GM21526 (cell line): Measurements from ENCODE around the gene PGC.

Source experiments
- ATAC-seq: cut with Tn5 transposase; IDR thresholded peaks from one replicate; pipeline ENCODE4 v1.9.1; 2021; ENCODE audit warnings: moderate library complexity; ENCODE audit not compliant: unreplicated experiment, low FRiP score

Gene PGC

DNA sequence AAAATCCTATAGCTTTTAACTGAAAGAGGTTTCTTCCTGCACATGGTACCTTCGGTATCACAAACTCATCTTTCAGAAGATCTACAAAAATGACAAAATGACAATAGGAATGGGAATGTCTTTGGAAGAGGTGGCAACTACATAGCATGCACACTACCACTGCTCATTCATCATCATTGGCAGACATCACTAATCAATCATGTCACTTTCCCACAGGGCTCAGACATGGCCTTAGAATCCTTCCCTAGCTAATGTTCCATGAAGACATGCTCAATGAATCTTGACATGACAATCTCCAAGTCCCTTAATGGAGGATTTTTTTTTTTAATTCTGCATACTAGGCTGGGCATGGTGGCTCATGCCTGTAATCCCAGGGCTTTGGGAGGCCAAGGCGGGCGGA, 3.2 kb upstream of the PGC start:
- ATAC-seq: no peak

DNA sequence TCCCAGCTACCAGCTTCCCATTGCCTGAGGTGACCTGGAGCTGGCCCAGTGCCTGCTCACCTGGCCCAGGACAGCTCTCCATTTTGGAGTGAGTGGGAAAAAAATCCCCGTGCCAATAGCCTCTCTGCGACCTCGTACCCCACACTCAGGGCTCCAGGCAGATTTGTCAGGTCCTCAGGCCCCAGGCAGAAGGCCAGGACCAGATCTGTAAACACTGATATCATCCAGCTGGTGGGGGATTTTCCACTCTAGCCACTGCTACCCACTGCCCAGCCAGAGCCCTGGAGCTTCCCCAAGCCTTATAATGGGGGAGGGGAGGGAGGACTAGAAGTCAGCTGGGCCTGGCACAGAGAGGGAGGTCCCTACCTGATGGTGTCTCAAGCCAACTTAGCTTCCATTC, 1.3 kb upstream of the PGC start:
- ATAC-seq: no peak

DNA sequence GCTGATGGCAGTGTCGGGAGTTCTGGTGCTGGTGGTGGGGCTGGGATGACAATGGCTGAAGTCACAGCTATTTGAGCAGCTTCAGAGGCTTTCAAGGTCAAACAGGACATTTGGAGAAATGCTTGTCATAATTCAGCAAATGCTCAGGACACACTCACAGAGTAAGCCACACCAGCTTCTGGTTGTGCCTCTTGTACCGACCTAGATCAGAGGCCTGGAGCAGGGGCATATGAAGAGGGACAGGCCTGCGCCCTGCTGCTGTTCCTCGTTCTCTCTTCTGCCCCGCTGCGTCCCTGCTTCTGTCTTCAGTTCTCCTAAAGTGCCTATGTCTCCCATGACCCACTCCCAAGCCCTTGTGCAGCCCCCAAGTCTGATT, 893 bp upstream of the PGC start:
- no peak for ATAC-seq

DNA sequence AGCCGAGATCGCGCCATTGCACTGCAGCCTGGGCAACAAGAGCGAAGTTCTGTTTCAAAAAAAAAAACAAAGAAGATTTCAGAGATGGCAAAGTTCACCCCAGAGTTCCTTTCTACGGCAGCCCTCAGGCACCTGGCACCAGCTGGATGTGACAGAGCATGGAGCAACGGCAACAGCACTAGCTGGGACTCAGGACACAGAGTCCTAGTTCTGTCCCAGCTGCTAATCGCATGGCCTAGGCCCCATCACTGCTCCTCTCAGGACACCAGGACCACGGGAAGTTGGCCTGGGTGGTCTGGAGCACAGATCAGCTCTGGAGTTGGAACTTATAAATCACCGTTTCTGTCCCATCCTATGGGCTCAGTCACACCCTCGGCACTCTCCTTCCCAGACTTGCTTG, 1.1 kb downstream of the PGC start:
- no peak for ATAC-seq

DNA sequence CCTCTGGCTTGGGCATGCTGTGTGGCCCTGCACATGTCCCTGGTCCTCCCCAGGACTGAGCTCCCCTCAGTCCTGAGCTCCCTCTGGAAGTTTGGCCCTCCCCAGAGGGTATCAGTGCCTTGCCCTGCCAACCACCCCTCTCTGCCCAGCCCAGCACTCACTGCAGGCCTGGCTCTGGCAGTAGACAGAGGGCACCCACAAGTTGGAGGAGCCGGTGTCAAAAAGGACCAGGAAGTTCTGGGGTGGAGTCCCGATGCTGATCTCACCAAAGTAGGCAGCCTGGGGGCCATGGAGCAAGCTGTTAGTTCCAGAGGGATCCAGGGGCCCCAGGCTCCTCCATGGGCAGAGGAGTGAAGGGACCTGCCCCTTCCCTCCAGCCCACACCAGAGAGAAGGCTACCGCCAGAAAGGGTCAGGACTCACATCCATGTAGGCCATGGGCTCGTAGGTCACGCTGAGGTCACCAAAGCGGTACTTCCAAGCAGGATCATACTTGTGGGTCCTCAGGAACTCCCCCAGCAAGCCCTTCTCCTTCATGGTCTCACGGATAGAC, 2.9 kb downstream of the PGC start:
- ATAC-seq: no peak

DNA sequence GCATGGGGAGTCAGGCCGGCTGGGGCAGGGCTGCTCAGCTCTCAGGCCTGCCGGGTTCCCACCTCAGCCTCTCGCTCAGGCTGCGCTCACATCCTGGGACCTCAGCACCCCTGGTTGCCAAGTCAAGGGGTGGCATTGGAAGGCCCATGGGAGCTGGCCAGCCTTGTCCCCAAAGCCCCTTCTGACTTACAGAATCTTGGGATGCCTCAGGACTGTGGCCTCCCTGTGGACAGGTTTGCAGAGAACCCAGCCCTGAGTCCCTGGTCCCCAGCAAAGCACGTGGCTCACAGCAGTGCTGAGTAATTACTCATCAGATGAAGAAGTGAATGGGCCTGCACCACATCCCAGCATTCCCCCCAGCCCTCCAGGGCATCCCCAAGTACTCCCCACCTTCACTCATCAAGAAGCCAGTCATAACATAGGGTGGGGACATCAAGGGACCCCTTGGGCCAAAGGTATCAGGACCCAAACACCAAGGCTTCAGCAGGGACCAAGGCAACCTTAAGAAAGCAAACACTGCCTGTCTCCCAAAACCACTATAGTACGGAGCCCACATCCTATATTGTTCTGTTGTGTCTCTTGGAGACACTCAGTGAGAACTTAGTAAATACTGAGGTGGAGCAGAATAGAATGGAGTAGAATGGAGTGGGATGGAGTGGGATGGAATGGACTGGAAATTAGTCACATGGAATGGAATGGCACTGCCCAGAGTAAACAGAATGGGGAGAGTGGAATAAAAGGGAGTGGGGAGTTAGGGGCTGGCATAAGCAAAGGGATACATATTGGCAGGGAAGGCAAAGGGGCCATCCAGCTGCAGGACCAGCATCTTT, 3.6 kb downstream of the PGC start:
- ATAC-seq: no peak

DNA sequence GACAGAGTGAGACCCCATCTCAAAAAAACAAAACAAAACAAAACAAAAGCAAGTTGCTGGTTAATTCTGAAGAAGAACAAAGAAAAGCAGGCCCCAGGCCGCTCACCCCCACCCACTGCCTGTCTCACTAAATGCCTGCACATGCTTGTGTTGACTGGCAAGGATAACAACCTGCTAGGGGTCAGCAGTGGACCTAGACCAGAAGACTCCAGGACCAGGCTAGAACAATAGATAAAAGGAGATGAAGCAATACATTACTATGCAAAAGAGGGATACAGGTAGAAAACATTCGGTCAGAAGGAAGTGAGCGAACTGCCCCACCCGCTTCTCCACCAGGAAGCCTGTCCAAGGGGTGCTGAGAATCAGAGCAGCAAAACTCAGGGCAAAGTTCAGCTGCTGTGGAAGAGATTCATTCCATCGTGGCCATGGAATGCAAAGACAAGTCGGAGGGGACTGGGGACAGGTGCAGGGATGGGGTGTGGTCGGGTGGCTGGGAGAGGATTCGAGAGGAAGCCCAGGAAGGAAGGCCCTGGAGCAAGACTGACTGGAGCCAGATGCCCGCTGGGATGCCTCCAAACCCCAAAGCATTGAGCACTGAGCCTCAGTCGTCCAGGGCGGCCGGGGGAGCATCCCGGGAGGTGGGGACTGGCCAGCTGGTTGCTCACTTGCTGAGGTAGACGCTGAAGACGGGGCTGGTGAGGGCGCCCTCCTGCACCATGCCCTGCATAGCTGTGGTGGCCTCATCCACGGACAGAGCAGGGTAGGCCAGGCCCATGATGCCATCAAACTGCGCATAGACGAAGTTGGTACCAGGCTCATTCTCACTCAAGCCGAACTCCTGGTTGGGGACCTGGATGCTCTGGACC, 5.3 kb downstream of the PGC start:
- ATAC-seq: no peak

DNA sequence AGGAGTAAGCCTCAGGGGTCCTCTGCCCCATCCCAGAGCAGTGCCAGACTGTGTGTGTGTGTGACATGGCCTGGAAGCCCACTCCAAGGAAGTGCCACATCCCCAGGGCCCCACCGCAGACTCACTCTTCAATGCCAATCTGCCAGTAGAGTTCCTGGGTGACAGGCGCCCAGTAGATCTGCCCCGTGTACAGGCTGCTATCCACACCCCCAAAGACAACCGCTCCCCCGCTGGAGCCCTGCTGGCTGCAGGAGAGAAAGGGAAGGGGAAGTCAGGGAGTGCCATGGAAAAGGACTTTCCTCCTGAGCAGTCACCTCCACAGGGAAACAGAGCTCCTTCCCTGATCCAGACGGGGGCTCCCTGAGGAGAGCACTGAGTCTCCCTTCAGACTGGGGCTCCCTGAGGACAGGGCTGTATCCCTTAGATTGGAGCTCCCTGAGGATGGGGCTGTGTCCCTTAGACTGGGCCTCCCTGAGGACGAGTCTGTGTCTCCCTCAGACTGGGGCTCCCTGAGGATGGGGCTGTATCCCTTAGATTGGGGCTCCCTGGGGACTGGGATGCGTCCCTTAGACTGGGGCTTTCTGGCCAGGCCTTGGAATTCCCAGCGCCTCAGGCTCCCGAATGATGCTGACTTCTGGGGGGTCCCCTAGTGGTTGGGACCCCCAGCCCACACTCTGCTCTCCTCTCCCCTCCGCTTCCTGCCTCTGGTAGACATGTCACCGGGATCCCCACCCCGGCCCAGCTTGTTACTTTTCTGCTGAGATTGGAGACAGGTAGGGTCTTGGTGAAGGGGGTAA, 6.6 kb downstream of the PGC start:
- no peak for ATAC-seq

DNA sequence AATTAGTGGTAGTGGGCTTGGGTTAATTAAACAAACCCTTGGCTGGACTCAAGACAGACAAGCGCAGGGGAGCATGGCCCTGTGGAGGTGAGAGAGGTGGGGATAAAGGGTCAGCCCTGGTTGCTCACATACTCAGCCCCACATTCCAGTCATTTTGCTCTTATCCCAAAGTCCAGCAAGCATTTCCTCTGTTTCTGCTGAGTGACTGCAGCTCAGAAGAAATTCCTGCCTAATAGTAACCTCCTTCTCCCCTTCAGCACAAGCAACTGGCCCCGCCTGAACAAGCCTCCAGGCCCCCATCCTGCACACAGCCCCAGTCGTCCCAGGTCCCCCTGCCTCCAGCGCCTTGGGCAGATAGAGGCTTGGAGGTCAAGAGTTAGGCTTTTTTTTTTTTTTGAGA, 8.2 kb downstream of the PGC start:
- no peak for ATAC-seq

DNA sequence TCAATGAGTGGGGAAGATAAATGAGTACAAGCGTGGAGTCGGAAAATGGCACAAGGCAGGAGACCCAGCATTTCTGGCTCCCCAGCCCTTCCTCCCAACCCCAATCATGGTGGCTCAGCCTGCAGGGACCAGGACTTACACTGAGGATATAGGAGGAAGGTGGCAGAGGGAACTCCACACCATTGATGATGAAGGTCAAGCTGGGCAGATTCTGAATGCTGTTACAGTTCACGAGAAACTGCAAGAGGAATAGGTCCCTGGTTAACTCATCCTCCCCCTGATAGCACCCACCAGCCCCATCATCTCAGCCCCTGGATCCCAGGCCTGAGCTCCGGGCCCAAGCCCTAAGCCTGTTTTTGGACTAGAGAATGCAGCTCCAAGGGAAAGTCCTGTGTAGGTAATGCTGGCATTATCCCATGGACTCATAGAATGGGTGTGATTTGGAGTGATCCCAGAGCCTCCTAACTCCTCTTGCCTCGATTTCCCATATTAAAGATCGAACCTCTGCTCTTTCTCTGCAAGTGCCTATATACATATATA, 9.5 kb downstream of the PGC start:
- no peak for ATAC-seq

DNA sequence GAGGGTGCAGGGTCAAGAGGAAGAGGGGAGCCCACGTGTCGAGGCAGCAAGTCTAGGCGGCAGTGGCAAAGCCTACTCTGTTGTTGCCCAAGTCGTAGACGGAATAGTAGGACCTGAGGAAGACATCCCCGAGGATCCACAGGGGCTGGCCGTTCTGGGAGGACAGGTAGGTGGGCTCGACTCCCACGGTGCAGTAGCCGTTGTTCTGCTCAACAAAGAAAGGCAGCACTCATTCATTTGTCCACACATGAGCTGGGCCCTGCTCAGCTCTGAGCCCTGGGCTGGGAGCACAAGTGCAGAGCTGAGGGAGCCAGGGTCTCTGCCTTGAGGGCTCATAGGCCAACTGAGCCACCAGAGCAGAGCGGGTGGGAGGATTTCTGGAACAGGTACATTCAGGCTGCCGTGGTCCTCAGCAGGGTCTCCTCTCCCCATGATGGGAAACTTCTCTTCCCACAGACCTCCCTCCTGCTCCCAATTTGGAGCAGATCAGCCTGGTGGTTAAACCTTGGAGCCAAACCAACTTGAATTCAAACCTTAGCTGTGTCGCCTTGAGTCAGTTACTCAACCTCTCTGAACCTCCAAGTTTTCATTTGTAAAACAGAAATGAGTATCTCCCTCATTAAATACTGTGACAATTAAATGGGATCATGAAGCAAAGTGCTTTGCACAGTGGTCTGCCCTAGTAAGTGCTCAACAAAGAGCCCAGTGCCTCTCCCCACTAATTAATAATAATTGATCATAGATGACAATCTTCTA, 10.2 kb downstream of the PGC start:
- no peak for ATAC-seq

DNA sequence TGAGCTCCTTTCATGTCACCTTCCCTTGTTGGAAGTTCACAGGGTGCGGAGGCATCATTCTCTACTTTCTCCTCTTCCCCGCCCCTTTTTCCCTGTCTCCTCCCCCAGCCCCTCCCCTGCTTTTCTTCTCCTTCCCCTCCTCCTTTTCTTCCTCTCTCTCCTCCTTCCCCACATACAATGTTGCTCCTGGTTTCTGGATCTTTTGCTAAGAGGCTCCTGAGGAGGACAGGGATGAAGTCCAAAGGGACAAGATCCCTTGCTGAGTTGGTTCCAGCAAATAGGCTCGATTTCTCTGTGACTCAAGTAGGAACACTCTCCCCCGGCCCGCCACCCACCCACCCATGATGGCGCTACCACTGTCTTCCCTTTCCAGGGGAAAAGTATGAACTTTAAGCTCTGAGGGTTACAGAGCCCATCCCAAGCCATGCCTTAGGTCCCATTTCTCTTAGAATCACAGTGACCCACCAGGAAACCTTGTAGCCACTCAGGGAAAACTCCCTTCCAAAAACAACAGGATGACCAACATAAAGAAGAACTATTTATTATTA, 10.9 kb downstream of the PGC start:
- ATAC-seq: no peak

DNA sequence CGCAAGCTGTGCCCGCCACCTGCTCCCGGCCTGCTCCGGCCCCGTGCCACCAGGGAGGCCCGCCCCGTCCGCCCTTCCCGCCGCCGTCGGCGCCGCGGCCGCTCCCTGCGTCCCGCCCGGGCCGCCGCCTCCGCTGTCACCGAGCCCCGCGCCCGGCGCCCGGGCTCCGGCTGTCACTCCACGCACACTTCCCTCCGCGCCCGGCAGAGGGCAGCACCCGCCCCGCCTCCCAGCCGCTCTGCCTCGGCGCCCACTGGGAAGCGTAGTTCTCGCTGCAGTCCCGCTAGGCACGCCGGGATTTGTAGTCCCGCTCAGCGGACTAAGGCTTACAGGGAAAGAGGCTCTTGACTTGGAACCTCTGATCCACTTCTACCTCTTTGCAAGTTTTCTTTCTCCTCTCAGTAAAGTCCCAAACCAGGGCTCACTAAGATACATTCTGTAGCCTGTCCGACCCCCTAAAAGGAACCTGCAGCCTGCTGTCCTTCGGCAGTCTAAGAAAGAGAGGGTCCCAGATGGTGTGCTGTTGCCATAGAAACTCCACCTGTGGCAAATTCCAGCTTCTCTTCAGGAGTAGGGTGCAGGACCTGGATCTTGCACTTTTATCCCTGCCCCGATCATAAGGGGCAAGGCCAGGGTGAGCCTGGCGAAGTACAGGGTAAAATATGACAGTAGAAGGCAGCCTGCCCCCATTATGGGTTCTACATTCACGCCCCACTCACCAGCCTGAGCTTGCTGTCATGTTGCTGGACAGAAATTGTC, 11.6 kb downstream of the PGC start, which contains the start of gene TFEB:
TSS of gene TFEB (minus strand) at position 182 of the 759 bp plus-strand sequence. CDS start 44,395 bp downstream, outside the sequence.
- peak; percentile 45 for ATAC-seq

DNA sequence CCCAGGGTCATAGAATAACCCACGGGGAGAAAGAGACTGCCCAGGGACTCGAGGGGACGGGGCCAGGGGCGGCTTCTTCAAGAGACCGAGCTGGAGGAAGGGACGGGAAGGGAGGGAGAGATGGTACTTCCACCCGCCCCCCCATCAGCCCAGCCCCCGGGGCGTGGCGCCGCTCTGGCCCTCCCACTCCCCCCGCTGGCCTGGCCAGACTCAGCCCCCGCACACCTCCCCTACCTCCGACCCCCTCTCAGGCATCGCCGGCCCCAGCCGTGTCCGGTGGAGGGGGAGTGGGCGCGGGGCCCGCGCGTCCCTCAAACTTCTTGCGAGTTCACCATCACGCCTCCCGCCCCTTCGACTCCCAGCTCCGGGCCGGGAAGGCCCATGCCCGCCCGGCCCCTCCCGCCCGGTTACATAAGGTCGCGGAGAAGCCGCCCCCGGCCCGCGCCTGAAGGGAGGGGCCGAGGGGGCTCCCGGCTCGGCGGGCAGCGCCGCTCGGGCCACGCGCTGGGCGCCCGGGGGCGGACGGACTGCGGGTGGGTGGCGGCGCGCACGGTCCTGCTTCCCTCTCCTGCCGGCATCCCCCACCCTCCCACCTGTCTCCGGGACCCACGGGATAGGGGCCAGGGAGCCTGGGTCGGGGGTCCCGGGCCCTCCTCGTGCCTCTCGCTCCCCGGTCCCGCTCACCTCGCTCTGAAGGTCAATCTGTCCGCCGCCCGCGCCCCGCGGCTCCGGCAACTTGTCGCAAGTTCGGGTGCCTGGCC, 12.4 kb downstream of the PGC start:
- peak; percentile 14 for ATAC-seq

DNA sequence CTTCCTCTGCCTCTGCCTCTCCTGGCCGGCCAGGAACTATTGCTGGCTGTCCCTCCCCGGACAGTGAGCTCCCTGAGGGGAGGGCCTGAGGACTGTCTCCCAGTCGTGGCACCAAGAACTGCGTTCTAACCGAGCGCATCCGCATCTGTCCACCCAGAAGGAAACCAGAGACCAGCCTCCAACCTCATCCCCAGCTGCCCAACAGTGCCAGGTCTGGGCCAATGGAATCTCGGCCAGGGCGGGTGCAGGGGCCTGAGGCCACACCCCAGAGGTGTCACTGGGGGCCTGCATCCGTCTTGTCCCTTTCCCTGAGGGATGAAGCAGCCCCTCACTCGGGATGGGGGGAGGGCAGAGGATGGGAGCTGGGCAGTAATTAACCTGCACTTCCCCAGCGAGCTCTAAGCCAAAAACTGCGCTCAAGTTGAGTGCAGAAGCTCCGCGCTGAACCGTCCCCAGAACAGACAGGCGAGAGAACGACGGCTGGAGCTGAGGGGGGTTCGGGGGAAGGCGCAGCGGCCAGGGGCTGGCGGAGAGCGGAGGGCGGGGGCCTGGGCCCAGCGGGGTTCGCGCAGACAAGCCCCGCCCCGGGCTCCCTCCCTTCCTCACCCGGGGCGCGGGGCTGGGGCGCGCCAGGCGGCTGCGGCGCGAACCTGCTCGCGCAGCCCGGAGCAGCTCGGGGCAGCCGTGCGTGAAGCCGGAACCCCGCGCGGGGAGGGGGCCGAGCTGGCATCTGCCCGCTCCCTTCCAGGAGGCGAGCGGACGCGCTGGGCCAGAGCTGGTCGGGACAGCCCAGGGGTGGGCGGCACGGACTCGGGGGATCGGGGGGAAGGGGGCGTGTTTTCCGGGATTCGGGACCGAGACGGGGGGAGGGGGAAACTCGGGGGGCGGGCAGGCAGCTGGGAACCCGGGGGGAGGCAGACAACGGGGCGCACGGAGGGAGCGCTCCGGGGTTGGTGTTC, 13.2 kb downstream of the PGC start:
- ATAC-seq: peak; percentile 39

DNA sequence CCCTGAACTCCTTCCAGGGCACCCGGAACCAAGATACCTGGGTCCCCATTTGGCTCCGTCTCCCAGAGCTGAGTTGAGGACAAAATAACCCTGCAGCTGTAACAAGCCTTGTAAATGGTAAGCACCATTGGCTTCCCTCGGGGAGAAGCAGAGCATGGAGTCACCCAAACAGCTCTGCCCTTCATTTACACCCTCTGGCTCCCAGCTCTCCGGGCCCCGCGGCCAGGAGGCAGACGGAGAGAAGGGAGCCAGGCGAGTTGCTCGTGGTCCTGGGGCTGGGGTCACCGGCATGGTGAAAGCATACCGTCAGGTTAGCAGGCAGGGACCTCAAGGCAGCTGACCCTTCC, 13.9 kb downstream of the PGC start:
- no peak for ATAC-seq
